MCF 10A (cell line): Measurements from ENCODE around the gene INHBB. TPM values are rescaled to one million over a fixed set of nuclear protein-coding genes. Genes with fewer than 3 reads are reported as not detected.

ENCODE experiments used
- BruUV-seq: library from RNA; stranded (reverse); fragments of 400-500 nt; replicated peaks from 2 replicates; lab custom pipeline; 2021; lab: Mats Ljungman, UMichigan
- CTCF ChIA-PET: fragments of 300-600 bp; sonication (Branson Sonifier 250); formaldehyde crosslinking; extraction: SDS; loops from one replicate; lab custom pipeline; 2021; ENCODE audit warnings: antibody characterized with exemption, inconsistent platforms; lab: Yijun Ruan, JAX
- POLR2A ChIA-PET: fragments of 300-600, 350-650 bp; sonication (Branson Sonifier 250); formaldehyde crosslinking; extraction: SDS; loops from one replicate; lab custom pipeline; 2020; ENCODE audit warnings: antibody characterized with exemption, inconsistent platforms; lab: Yijun Ruan, JAX
- DNase-seq: peaks from one replicate; pipeline ENCODE4 v3.0.0-alpha.2; 2018; ENCODE audit not compliant: unreplicated experiment
- H3K27ac Mint-ChIP-seq: one replicate; pipeline ENCODE4 v1.8.0; 2022; ENCODE audit warnings: mild to moderate bottlenecking, low read depth, mixed read lengths; ENCODE audit not compliant: unreplicated experiment
- H3K27me3 Mint-ChIP-seq: one replicate; pipeline ENCODE4 v1.8.0; 2022; ENCODE audit warnings: mixed read lengths; ENCODE audit not compliant: insufficient read depth, unreplicated experiment
- H3K36me3 Mint-ChIP-seq: one replicate; pipeline ENCODE4 v1.8.0; 2022; ENCODE audit warnings: mild to moderate bottlenecking, moderate library complexity, mixed read lengths; ENCODE audit not compliant: insufficient read depth, unreplicated experiment
- H3K4me1 Mint-ChIP-seq: one replicate; pipeline ENCODE4 v1.8.0; 2022; ENCODE audit warnings: mixed read lengths; ENCODE audit not compliant: insufficient read depth, unreplicated experiment
- H3K4me3 Mint-ChIP-seq: one replicate; pipeline ENCODE4 v1.8.0; 2022; ENCODE audit warnings: mild to moderate bottlenecking, moderate library complexity, mixed read lengths; ENCODE audit not compliant: unreplicated experiment
- H3K9me3 Mint-ChIP-seq: one replicate; pipeline ENCODE4 v1.8.0; 2022; ENCODE audit warnings: mixed read lengths; ENCODE audit not compliant: unreplicated experiment
- CTCF ChIP-seq: fragments of 200-600 bp; IDR thresholded peaks from one replicate; pipeline ENCODE4 v1.8.0; 2022; ENCODE audit warnings: antibody characterized with exemption, mild to moderate bottlenecking; ENCODE audit not compliant: unreplicated experiment
- intact Hi-C: fragments of 100-400 bp; cut with micrococcal nuclease; formaldehyde crosslinking; loops from 2 replicates; pipeline ENCODE4 v1.14.1; 2022
- total RNA-seq: library from RNA; stranded (reverse); gene quantifications from 2 replicates; pipeline ENCODE4 v1.2.3, GENCODE V29; 2022

INHBB gene
- total RNA-seq, 1 experiment from 2014 or later, result 0.16 TPM

GRCh38 chr2:120350080-120350479, 4.1 kb downstream of the INHBB start:
- H3K27me3 Mint-ChIP-seq, result peaks cover 21% of the 10 kb centered on the region
- no peak overlapping the region for H3K4me3 Mint-ChIP-seq
- H3K27ac Mint-ChIP-seq, result no peak overlapping the region
- no peak for TF ChIP-seq CTCF
- intact Hi-C loops, result no loop called here
- POLR2A ChIA-PET, result no interaction called here
- no peaks in the 10 kb centered on the region for H3K36me3 Mint-ChIP-seq
- no TSS peak for BruUV-seq
- CTCF ChIA-PET, result no interaction called here
- H3K9me3 Mint-ChIP-seq, result no peaks in the 10 kb centered on the region
- DNase-seq, result no peak
- peaks cover 9% of the 10 kb centered on the region for H3K4me1 Mint-ChIP-seq

- Mint-ChIP-seq H3K9me3 (no peaks in the 10 kb centered on the region), H3K4me3 (no peak overlapping the region), H3K27me3 (peaks cover 21% of the 10 kb centered on the region), H3K4me1 (peaks cover 9% of the 10 kb centered on the region), H3K36me3 (no peaks in the 10 kb centered on the region), H3K27ac (no peak overlapping the region)
- TF ChIP-seq CTCF, result no peak
- BruUV-seq, result no TSS peak
- ChIA-PET POLR2A (no interaction called here), CTCF (no interaction called here)
- intact Hi-C loops, result no loop called here
- no peak for DNase-seq
Observed at GRCh38 chr2:120350801-120351320, 4.9 kb downstream of the INHBB start.

DNA sequence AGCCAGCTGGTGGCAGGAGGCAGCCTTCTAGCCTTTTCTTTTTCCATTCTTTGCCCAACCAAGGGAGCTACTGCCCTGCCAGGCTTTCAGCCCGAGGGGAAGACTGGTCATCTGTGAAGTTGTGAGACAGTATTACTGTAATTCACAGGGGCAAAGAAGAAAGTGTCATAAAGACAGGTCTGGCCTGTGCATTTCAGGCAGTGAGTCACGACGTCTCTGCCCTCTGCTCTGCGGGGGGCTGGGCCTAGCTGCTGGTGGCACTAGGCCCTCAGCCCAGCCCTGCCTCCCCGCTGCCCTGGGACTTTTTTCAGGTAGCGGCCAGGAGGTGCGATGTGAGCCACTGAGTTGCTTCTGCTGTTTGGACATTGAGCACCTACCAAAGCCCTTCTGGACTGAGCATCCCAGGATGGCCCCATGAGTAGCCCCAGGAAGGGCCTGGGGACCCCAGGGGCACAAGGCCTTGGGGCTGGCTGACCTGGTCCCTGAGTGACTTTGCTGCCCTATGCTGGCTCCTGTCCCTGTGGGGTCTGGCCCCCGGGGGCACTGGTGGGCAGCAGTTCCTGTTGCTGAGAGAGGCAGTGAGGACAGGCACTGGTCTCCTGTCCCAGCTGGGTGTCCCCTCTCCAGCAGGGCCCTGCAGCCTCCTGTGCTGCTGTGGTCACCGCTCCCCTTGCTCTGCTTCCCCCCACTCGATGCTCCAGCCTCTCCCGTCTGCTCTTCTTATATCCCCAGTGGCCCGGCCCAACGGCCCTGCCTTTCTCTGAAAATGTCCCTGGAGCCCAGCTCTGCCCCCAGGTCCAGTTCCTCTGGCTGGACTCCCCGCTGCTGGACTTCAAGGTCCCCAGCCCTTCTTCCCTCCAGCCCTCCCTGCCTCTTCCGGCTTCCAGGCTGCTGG, 7.0 kb downstream of the INHBB start:
- POLR2A ChIA-PET, result interaction anchor here (0.6 kb wide), 1 partner anchor 325 kb away, joined by 3 read pairs; no protein-coding TSS in a partner anchor
- CTCF ChIA-PET, result interaction anchor here (0.6 kb wide), 1 partner anchor 10 kb away, joined by 3 read pairs; no protein-coding TSS in a partner anchor
- no peak for TF ChIP-seq CTCF

DNA sequence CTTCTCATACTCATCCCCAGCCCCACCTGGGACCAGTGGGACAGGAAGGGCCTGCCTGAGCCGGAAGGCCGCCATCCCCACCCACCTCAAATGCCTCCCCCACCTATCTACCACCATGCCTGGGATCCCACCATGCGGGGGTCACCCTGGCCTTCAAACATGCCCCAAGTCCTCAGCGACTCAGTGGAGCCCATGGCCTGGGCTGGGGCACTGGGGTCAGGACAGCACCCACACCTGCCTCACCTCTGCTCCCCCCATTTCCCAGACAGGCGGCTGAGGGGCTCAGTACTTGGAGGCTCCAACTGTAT, 7.6 kb downstream of the INHBB start:
- Mint-ChIP-seq H3K27ac (no peak overlapping the region), H3K36me3 (no peaks in the 10 kb centered on the region), H3K9me3 (no peaks in the 10 kb centered on the region), H3K4me3 (no peak overlapping the region), H3K27me3 (peaks cover 21% of the 10 kb centered on the region), H3K4me1 (peaks cover 4% of the 10 kb centered on the region)
- POLR2A ChIA-PET, result no interaction called here
- CTCF ChIA-PET, result no interaction called here
- BruUV-seq, result no TSS peak
- intact Hi-C loops, result no loop called here
- no peak for DNase-seq
- no peak for TF ChIP-seq CTCF

More for the DNA sequence above, 7.0 kb downstream of the INHBB start:
- DNase-seq, result peak; percentile 46
- intact Hi-C loops, result no loop called here
- Mint-ChIP-seq H3K36me3 (no peaks in the 10 kb centered on the region), H3K27ac (no peak overlapping the region), H3K4me1 (peaks cover 4% of the 10 kb centered on the region), H3K27me3 (peaks cover 15% of the 10 kb centered on the region), H3K9me3 (no peaks in the 10 kb centered on the region), H3K4me3 (no peak overlapping the region)
- no TSS peak for BruUV-seq
